K562 (cell line): ENCODE measurements around the gene FOXR1.

Experiments
- ERF ChIP-seq: fragments of 450-650 bp; formaldehyde crosslinking; IDR thresholded peaks from 2 replicates; pipeline ENCODE4 v1.4.0; 2020; ENCODE audit warnings: mild to moderate bottlenecking, mixed read lengths
- MED1 ChIP-seq: sonication (generic); formaldehyde crosslinking; IDR thresholded peaks from 2 replicates; pipeline ENCODE4 v1.8.1; 2023; ENCODE audit warnings: missing genetic modification reagents, borderline replicate concordance
- ZNF445 ChIP-seq: fragments of 250-450 bp; sonication (Bioruptor Pico); IDR thresholded peaks from 2 replicates; pipeline ENCODE4 v1.4.0; 2020; ENCODE audit warnings: low read depth, mild to moderate bottlenecking, moderate library complexity
- TF ChIP-seq, protein P1 (sequence below): fragments of 450-650 bp; formaldehyde crosslinking; IDR thresholded peaks from 2 replicates; pipeline ENCODE4 v1.4.0; 2022; ENCODE audit warnings: missing genetic modification characterization

DNA sequence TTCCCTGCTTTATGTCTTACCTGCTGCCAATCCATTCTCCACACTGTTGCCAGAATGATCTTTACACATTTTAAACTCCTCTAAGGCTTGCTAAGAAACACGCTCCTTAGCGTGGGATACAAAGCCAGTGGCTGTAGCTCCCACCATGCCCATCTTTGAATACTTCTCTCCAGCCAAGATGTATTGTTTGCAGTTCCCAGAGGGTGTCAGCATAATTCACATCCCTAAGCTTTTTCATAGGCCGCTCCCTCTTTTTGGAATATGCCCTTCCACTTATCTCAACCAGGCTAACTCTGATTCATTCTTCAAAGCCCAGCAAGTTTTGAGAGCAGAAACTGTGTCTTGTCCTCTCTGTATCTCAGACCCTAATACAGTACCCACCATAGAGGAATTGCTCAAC lies 23.6 kb upstream of the FOXR1 start:
- TF ChIP-seq ZNF445 (no peak), ERF (CRISPR knock-in tag) (no peak), MED1 (CRISPR knock-in tag) (no peak)
- TF ChIP-seq, protein P1, sequence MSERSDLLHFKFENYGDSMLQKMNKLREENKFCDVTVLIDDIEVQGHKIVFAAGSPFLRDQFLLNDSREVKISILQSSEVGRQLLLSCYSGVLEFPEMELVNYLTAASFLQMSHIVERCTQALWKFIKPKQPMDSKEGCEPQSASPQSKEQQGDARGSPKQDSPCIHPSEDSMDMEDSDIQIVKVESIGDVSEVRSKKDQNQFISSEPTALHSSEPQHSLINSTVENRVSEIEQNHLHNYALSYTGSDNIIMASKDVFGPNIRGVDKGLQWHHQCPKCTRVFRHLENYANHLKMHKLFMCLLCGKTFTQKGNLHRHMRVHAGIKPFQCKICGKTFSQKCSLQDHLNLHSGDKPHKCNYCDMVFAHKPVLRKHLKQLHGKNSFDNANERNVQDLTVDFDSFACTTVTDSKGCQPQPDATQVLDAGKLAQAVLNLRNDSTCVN = no peak
